ENCODE results near the gene DLGAP4.

Gene DLGAP4

GRCh38 chr20:36339646-36340592 lies 33.8 kb downstream of the DLGAP4 start:
- no peaks in the 10 kb centered on the region for H3K9me3 ChIP-seq (ENCODE audit: insufficient read depth, low read depth, low read length)
- peaks cover 17% of the 10 kb centered on the region for H3K27me3 ChIP-seq (ENCODE audit: insufficient read depth, low read length)

GRCh38 chr20:36340593-36340990 lies 34.5 kb downstream of the DLGAP4 start:
- peaks cover 10% of the 10 kb centered on the region for H3K27me3 ChIP-seq (ENCODE audit: insufficient read depth, low read length)

More at GRCh38 chr20:36339646-36340592, 33.8 kb downstream of the DLGAP4 start:
- Histone ChIP-seq H3K4me1 (ENCODE audit: insufficient read depth, low read length) (peaks cover 7% of the 10 kb centered on the region; the same call in 1 of the 2 replicates), H3K4me3 (ENCODE audit: low read length) (no peak overlapping the region), H3K27ac (ENCODE audit: low read length) (no peak overlapping the region), H3K9ac (ENCODE audit: low read depth, low read length) (no peak overlapping the region), H3K36me3 (ENCODE audit: insufficient read depth, low read depth, low read length) (no peaks in the 10 kb centered on the region)

GRCh38 chr20:36341331-36342020 lies 35.3 kb downstream of the DLGAP4 start:
- Histone ChIP-seq H3K9me3 (ENCODE audit: insufficient read depth, low read depth, low read length) (no peaks in the 10 kb centered on the region), H3K27me3 (ENCODE audit: insufficient read depth, low read length) (0 out of 2 replicates have a peak, but pooled peaks cover 1% of the 10 kb centered on the region), H3K27ac (ENCODE audit: low read length) (no peak overlapping the region), H3K4me1 (ENCODE audit: insufficient read depth, low read length) (peaks cover 4% of the 10 kb centered on the region; the same call in 1 of the 2 replicates), H3K9ac (ENCODE audit: low read depth, low read length) (no peak overlapping the region), H3K36me3 (ENCODE audit: insufficient read depth, low read depth, low read length) (no peaks in the 10 kb centered on the region), H3K4me3 (ENCODE audit: low read length) (no peak overlapping the region)

More at GRCh38 chr20:36340593-36340990, 34.5 kb downstream of the DLGAP4 start:
- no peaks in the 10 kb centered on the region for H3K36me3 ChIP-seq (ENCODE audit: insufficient read depth, low read depth, low read length)
- no peak overlapping the region for H3K4me3 ChIP-seq (ENCODE audit: low read length)
- peaks cover 4% of the 10 kb centered on the region; the same call in 1 of the 2 replicates for H3K4me1 ChIP-seq (ENCODE audit: insufficient read depth, low read length)
- no peaks in the 10 kb centered on the region for H3K9me3 ChIP-seq (ENCODE audit: insufficient read depth, low read depth, low read length)
- H3K27ac ChIP-seq (ENCODE audit: low read length), result no peak overlapping the region
- H3K9ac ChIP-seq (ENCODE audit: low read depth, low read length), result no peak overlapping the region

- Histone ChIP-seq H3K4me1 (ENCODE audit: insufficient read depth, low read length) (peaks cover 4% of the 10 kb centered on the region; the same call in 1 of the 2 replicates), H3K27me3 (ENCODE audit: insufficient read depth, low read length) (no peaks in the 10 kb centered on the region), H3K9me3 (ENCODE audit: insufficient read depth, low read depth, low read length) (no peaks in the 10 kb centered on the region), H3K9ac (ENCODE audit: low read depth, low read length) (no peak overlapping the region), H3K36me3 (ENCODE audit: insufficient read depth, low read depth, low read length) (no peaks in the 10 kb centered on the region), H3K4me3 (ENCODE audit: low read length) (no peak overlapping the region), H3K27ac (ENCODE audit: low read length) (no peak overlapping the region)
Measured at GRCh38 chr20:36342331-36343120, 36.4 kb downstream of the DLGAP4 start.

GRCh38 chr20:36343641-36344040 lies 37.5 kb downstream of the DLGAP4 start:
- no peaks in the 10 kb centered on the region for H3K27me3 ChIP-seq (ENCODE audit: insufficient read depth, low read length)

GRCh38 chr20:36344517-36345132 lies 38.5 kb downstream of the DLGAP4 start:
- no peak overlapping the region for H3K9ac ChIP-seq (ENCODE audit: low read depth, low read length)
- H3K4me3 ChIP-seq (ENCODE audit: low read length), result no peak overlapping the region
- H3K27me3 ChIP-seq (ENCODE audit: insufficient read depth, low read length), result no peaks in the 10 kb centered on the region
- no peaks in the 10 kb centered on the region for H3K36me3 ChIP-seq (ENCODE audit: insufficient read depth, low read depth, low read length)
- H3K27ac ChIP-seq (ENCODE audit: low read length), result no peak overlapping the region
- H3K4me1 ChIP-seq (ENCODE audit: insufficient read depth, low read length), result peaks cover 2% of the 10 kb centered on the region; the same call in 1 of the 2 replicates
- no peaks in the 10 kb centered on the region for H3K9me3 ChIP-seq (ENCODE audit: insufficient read depth, low read depth, low read length)

More at GRCh38 chr20:36343641-36344040, 37.5 kb downstream of the DLGAP4 start:
- H3K9me3 ChIP-seq (ENCODE audit: insufficient read depth, low read depth, low read length), result no peaks in the 10 kb centered on the region
- H3K9ac ChIP-seq (ENCODE audit: low read depth, low read length), result no peak overlapping the region
- no peak overlapping the region for H3K4me3 ChIP-seq (ENCODE audit: low read length)
- peaks cover 4% of the 10 kb centered on the region; the same call in 1 of the 2 replicates for H3K4me1 ChIP-seq (ENCODE audit: insufficient read depth, low read length)
- H3K27ac ChIP-seq (ENCODE audit: low read length), result no peak overlapping the region
- H3K36me3 ChIP-seq (ENCODE audit: insufficient read depth, low read depth, low read length), result no peaks in the 10 kb centered on the region

- Histone ChIP-seq H3K27me3 (ENCODE audit: insufficient read depth, low read length) (no peaks in the 10 kb centered on the region), H3K9ac (ENCODE audit: low read depth, low read length) (no peak overlapping the region), H3K4me1 (ENCODE audit: insufficient read depth, low read length) (no peaks in the 10 kb centered on the region), H3K27ac (ENCODE audit: low read length) (no peak overlapping the region), H3K36me3 (ENCODE audit: insufficient read depth, low read depth, low read length) (no peaks in the 10 kb centered on the region), H3K9me3 (ENCODE audit: insufficient read depth, low read depth, low read length) (no peaks in the 10 kb centered on the region), H3K4me3 (ENCODE audit: low read length) (no peak overlapping the region)
Measured at GRCh38 chr20:36346256-36346655, 40.1 kb downstream of the DLGAP4 start.

- Histone ChIP-seq H3K9me3 (ENCODE audit: insufficient read depth, low read depth, low read length) (no peaks in the 10 kb centered on the region), H3K4me3 (ENCODE audit: low read length) (no peak overlapping the region), H3K27ac (ENCODE audit: low read length) (no peak overlapping the region), H3K9ac (ENCODE audit: low read depth, low read length) (no peak overlapping the region), H3K27me3 (ENCODE audit: insufficient read depth, low read length) (no peaks in the 10 kb centered on the region), H3K4me1 (ENCODE audit: insufficient read depth, low read length) (no peaks in the 10 kb centered on the region), H3K36me3 (ENCODE audit: insufficient read depth, low read depth, low read length) (no peaks in the 10 kb centered on the region)
Measured at GRCh38 chr20:36349384-36350170, 43.4 kb downstream of the DLGAP4 start.

- Histone ChIP-seq H3K9me3 (ENCODE audit: insufficient read depth, low read depth, low read length) (no peaks in the 10 kb centered on the region), H3K4me3 (ENCODE audit: low read length) (no peak overlapping the region), H3K27ac (ENCODE audit: low read length) (no peak overlapping the region), H3K9ac (ENCODE audit: low read depth, low read length) (no peak overlapping the region), H3K4me1 (ENCODE audit: insufficient read depth, low read length) (no peaks in the 10 kb centered on the region), H3K36me3 (ENCODE audit: insufficient read depth, low read depth, low read length) (no peaks in the 10 kb centered on the region), H3K27me3 (ENCODE audit: insufficient read depth, low read length) (no peaks in the 10 kb centered on the region)
Measured at GRCh38 chr20:36350439-36350838, 44.3 kb downstream of the DLGAP4 start.

- H3K9me3 ChIP-seq (ENCODE audit: insufficient read depth, low read depth, low read length), result no peaks in the 10 kb centered on the region
- H3K4me1 ChIP-seq (ENCODE audit: insufficient read depth, low read length), result no peaks in the 10 kb centered on the region
- no peak overlapping the region for H3K27ac ChIP-seq (ENCODE audit: low read length)
- no peak overlapping the region for H3K9ac ChIP-seq (ENCODE audit: low read depth, low read length)
- H3K4me3 ChIP-seq (ENCODE audit: low read length), result no peak overlapping the region
- no peaks in the 10 kb centered on the region for H3K27me3 ChIP-seq (ENCODE audit: insufficient read depth, low read length)
- H3K36me3 ChIP-seq (ENCODE audit: insufficient read depth, low read depth, low read length), result no peaks in the 10 kb centered on the region
Measured at GRCh38 chr20:36351937-36352336, 45.8 kb downstream of the DLGAP4 start.
